IPS DF 6.9 (cell line): Measurements from ENCODE around the gene TBX4.
"Not testable (repeated sequence)": the region's sequence is repeated elsewhere in the genome, so short reads cannot be mapped to it uniquely, and the experiment has no call there.

Experiments used
- DNase-seq: peaks from one replicate; pipeline ENCODE4 v3.0.0-alpha.2; 2013; ENCODE audit warnings: low read depth, low spot score
- H3K27ac ChIP-seq: one replicate; pipeline ENCODE4 v1.5.1; 2013; ENCODE audit warnings: low read length, control low read depth
- H3K27me3 ChIP-seq: 2 replicates; pipeline ENCODE4 v1.6.1; 2013; ENCODE audit warnings: mild to moderate bottlenecking, low read length; ENCODE audit not compliant: control insufficient read depth, insufficient read depth
- H3K36me3 ChIP-seq: 2 replicates; pipeline ENCODE4 v1.6.1; 2013; ENCODE audit warnings: low read length; ENCODE audit not compliant: control insufficient read depth, insufficient read depth
- H3K4me1 ChIP-seq: 2 replicates; pipeline ENCODE4 v1.6.1; 2013; ENCODE audit warnings: low read length; ENCODE audit not compliant: control insufficient read depth, insufficient read depth
- H3K4me3 ChIP-seq: 2 replicates; pipeline ENCODE4 v1.5.1; 2013; ENCODE audit warnings: mild to moderate bottlenecking, low read length
- H3K9me3 ChIP-seq: 2 replicates; pipeline ENCODE4 v1.6.1; 2013; ENCODE audit warnings: low read length, inconsistent platforms; ENCODE audit not compliant: control insufficient read depth, insufficient read depth
- WGBS: extraction: QIAGEN DNeasy Blood & Tissue Kit; methylation state at CpG from one replicate; pipeline ENCODE4 v1.1.7; 2013; ENCODE audit warnings: mixed read lengths, missing lambda C conversion rate; ENCODE audit not compliant: insufficient read length, insufficient coverage; 5-methylcytosine and 5-hydroxymethylcytosine counted together

TBX4 gene

GRCh38 chr17:61421460-61421859 lies 30.8 kb upstream of the TBX4 start:
- no peaks in the 10 kb centered on the region; the same call in 1 of the 2 replicates for H3K27me3 ChIP-seq
- H3K27ac ChIP-seq = no peak overlapping the region
- no peaks in the 10 kb centered on the region for H3K36me3 ChIP-seq
- H3K9me3 ChIP-seq = no peaks in the 10 kb centered on the region
- no CpG with 5 or more reads among the region's 4 CpGs for WGBS
- peaks cover 2% of the 10 kb centered on the region for H3K4me1 ChIP-seq
- no peak for DNase-seq
- no peak overlapping the region for H3K4me3 ChIP-seq

- no peaks in the 10 kb centered on the region for H3K36me3 ChIP-seq
- no peak for DNase-seq
- H3K9me3 ChIP-seq = no peaks in the 10 kb centered on the region
- H3K27me3 ChIP-seq = no peaks in the 10 kb centered on the region; the same call in 1 of the 2 replicates
- no peak overlapping the region for H3K27ac ChIP-seq
- no CpG with 5 or more reads among the region's 5 CpGs for WGBS
- peaks cover 2% of the 10 kb centered on the region for H3K4me1 ChIP-seq
- no peak overlapping the region for H3K4me3 ChIP-seq
Measured at GRCh38 chr17:61422116-61422799, 30.0 kb upstream of the TBX4 start.

GRCh38 chr17:61422869-61423268 lies 29.4 kb upstream of the TBX4 start:
- Histone ChIP-seq H3K4me1 (peaks cover 2% of the 10 kb centered on the region), H3K4me3 (no peak overlapping the region), H3K27ac (no peak overlapping the region), H3K36me3 (no peaks in the 10 kb centered on the region), H3K27me3 (no peaks in the 10 kb centered on the region; the same call in 1 of the 2 replicates), H3K9me3 (no peaks in the 10 kb centered on the region)
- no CpG with 5 or more reads among the region's 2 CpGs for WGBS
- DNase-seq = no peak

- no peak overlapping the region for H3K4me3 ChIP-seq
- H3K4me1 ChIP-seq = peaks cover 2% of the 10 kb centered on the region
- no peaks in the 10 kb centered on the region for H3K9me3 ChIP-seq
- no peaks in the 10 kb centered on the region for H3K36me3 ChIP-seq
- no peak overlapping the region for H3K27ac ChIP-seq
- no peaks in the 10 kb centered on the region; the same call in 1 of the 2 replicates for H3K27me3 ChIP-seq
- no peak for DNase-seq
- no CpG with 5 or more reads among the region's 10 CpGs for WGBS
Measured at GRCh38 chr17:61423967-61424649, 28.1 kb upstream of the TBX4 start.

GRCh38 chr17:61425682-61426481 lies 26.3 kb upstream of the TBX4 start:
- no peaks in the 10 kb centered on the region for H3K9me3 ChIP-seq
- no peak for DNase-seq
- H3K36me3 ChIP-seq = no peaks in the 10 kb centered on the region
- WGBS = no CpG with 5 or more reads among the region's 11 CpGs
- H3K4me3 ChIP-seq = no peak overlapping the region
- H3K27ac ChIP-seq = no peak overlapping the region
- no peaks in the 10 kb centered on the region; the same call in 1 of the 2 replicates for H3K27me3 ChIP-seq
- H3K4me1 ChIP-seq = peaks cover 2% of the 10 kb centered on the region

- Histone ChIP-seq H3K4me3 (no peak overlapping the region), H3K27ac (no peak overlapping the region), H3K4me1 (peaks cover 2% of the 10 kb centered on the region), H3K9me3 (no peaks in the 10 kb centered on the region), H3K36me3 (no peaks in the 10 kb centered on the region), H3K27me3 (no peaks in the 10 kb centered on the region; the same call in 1 of the 2 replicates)
- 100% methylated on average over 5 of the region's 10 CpGs for WGBS
- DNase-seq = no peak
Measured at GRCh38 chr17:61426482-61427304, 25.5 kb upstream of the TBX4 start.

GRCh38 chr17:61427567-61427966 lies 24.7 kb upstream of the TBX4 start:
- Histone ChIP-seq H3K4me1 (peaks cover 2% of the 10 kb centered on the region), H3K9me3 (no peaks in the 10 kb centered on the region), H3K4me3 (no peak overlapping the region), H3K36me3 (no peaks in the 10 kb centered on the region), H3K27me3 (no peaks in the 10 kb centered on the region; the same call in 1 of the 2 replicates), H3K27ac (no peak overlapping the region)
- no peak for DNase-seq

GRCh38 chr17:61429274-61429673 lies 22.9 kb upstream of the TBX4 start:
- peaks cover 2% of the 10 kb centered on the region for H3K4me1 ChIP-seq
- H3K4me3 ChIP-seq = no peak overlapping the region
- no peaks in the 10 kb centered on the region for H3K9me3 ChIP-seq
- H3K27ac ChIP-seq = no peak overlapping the region
- no peaks in the 10 kb centered on the region for H3K27me3 ChIP-seq
- WGBS = no CpG with 5 or more reads among the region's 1 CpG
- DNase-seq = no peak
- H3K36me3 ChIP-seq = no peaks in the 10 kb centered on the region

- H3K9me3 ChIP-seq, H3K27me3 ChIP-seq, DNase-seq, H3K4me3 ChIP-seq, H3K4me1 ChIP-seq, H3K36me3 ChIP-seq, H3K27ac ChIP-seq: not testable (repeated sequence)
- WGBS = no CpG with 5 or more reads among the region's 6 CpGs
Measured at GRCh38 chr17:61429831-61430230, 22.4 kb upstream of the TBX4 start.
